Calu3 (cell line): ENCODE measurements around the gene CAPNS1. TPM values are rescaled to one million over a fixed set of nuclear protein-coding genes. Genes with fewer than 3 reads are reported as not detected.
A peak's percentile ranks its signal among the peaks of the same experiment; 100 is the strongest.
"Not testable (repeated sequence)": the region's sequence is repeated elsewhere in the genome, so short reads cannot be mapped to it uniquely, and the experiment has no call there.

Experiments used
- BruUV-seq: library from RNA; stranded (reverse); fragments of 400-500 nt; replicated peaks from 2 replicates; lab custom pipeline; 2021; lab: Mats Ljungman, UMichigan
- CTCF ChIA-PET: fragments of 300-600 bp; sonication (Branson Sonifier 250); formaldehyde crosslinking; loops from one replicate; lab custom pipeline; 2022; ENCODE audit warnings: antibody characterized with exemption; lab: Charles Lee
- DNase-seq: peaks from one replicate; pipeline ENCODE4 v3.0.0; 2022
- H3K27ac Mint-ChIP-seq: one replicate; pipeline ENCODE4 v1.8.0; 2022; ENCODE audit warnings: mixed read lengths; ENCODE audit not compliant: unreplicated experiment
- H3K27me3 Mint-ChIP-seq: one replicate; pipeline ENCODE4 v1.8.0; 2022; ENCODE audit warnings: mixed read lengths; ENCODE audit not compliant: unreplicated experiment
- H3K36me3 Mint-ChIP-seq: one replicate; pipeline ENCODE4 v1.8.0; 2022; ENCODE audit warnings: mild to moderate bottlenecking, moderate library complexity, mixed read lengths; ENCODE audit not compliant: insufficient read depth, unreplicated experiment
- H3K4me1 Mint-ChIP-seq: one replicate; pipeline ENCODE4 v1.8.0; 2022; ENCODE audit warnings: mild to moderate bottlenecking, low read depth, mixed read lengths; ENCODE audit not compliant: unreplicated experiment
- H3K4me3 Mint-ChIP-seq: one replicate; pipeline ENCODE4 v1.8.0; 2022; ENCODE audit warnings: mild to moderate bottlenecking, low read depth, moderate library complexity, mixed read lengths; ENCODE audit not compliant: unreplicated experiment
- H3K9me3 Mint-ChIP-seq: one replicate; pipeline ENCODE4 v1.8.0; 2022; ENCODE audit warnings: low read depth, mixed read lengths; ENCODE audit not compliant: unreplicated experiment
- CTCF ChIP-seq: fragments of 200-600 bp; IDR thresholded peaks from one replicate; pipeline ENCODE4 v1.8.0; 2022; ENCODE audit warnings: antibody characterized with exemption; ENCODE audit not compliant: unreplicated experiment
- intact Hi-C: fragments of 100-400 bp; cut with micrococcal nuclease; formaldehyde crosslinking; loops from one replicate; pipeline ENCODE4 v1.10.0; 2022; ENCODE audit not compliant: unreplicated experiment
- total RNA-seq: library from RNA; stranded (reverse); gene quantifications from 2 replicates; pipeline ENCODE4 v1.2.3, GENCODE V29; 2022

Gene CAPNS1
- total RNA-seq, 1 experiment from 2014 or later = 894 TPM

DNA sequence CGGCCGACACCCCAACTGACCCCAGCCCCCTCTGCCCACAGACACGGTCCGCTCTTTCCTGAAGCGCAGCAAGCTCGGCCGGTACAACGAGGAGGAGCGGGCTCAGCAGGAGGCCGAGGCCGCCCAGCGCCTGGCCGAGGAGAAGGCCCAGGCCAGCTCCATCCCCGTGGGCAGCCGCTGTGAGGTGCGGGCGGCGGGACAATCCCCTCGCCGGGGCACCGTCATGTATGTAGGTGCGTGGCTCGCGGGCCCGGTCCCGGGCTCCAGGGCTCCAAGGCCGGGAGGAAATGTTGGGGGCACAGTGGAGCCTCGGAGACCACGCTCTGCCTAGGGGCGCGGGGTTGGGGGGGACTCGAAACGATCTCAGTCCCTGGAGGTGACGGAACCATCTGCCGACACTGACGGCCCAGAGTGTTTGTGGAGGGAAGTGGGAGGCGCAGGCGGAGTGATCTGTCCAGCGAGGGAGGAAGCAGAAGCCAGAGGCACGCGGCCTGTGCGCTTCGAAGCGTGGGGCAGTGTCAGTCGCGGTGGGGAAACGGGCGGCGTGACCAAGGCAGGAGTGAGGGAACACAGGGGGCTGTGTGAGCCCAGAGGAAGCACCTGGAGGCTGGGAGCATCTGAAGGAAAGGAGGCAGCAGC, 18.3 kb upstream of the CAPNS1 start:
- H3K4me1 Mint-ChIP-seq = peaks cover 8% of the 10 kb centered on the region
- no peak overlapping the region for H3K27ac Mint-ChIP-seq
- H3K4me3 Mint-ChIP-seq = no peak overlapping the region
- BruUV-seq = no TSS peak
- TF ChIP-seq CTCF = no peak
- DNase-seq = no peak
- no peaks in the 10 kb centered on the region for H3K27me3 Mint-ChIP-seq
- no peaks in the 10 kb centered on the region for H3K9me3 Mint-ChIP-seq
- CTCF ChIA-PET = no interaction called here
- peaks cover 89% of the 10 kb centered on the region for H3K36me3 Mint-ChIP-seq
- intact Hi-C loops = no loop called here

DNA sequence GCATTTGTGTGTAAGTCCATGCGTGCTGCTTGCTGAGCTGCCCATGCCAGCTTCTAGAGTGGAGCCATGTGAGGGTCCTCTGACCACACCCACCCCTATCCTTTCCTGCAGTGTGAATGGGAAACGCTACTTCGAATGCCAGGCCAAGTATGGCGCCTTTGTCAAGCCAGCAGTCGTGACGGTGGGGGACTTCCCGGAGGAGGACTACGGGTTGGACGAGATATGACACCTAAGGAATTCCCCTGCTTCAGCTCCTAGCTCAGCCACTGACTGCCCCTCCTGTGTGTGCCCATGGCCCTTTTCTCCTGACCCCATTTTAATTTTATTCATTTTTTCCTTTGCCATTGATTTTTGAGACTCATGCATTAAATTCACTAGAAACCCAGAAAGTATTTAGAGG, 14.3 kb upstream of the CAPNS1 start:
- TF ChIP-seq CTCF = no peak
- Mint-ChIP-seq H3K36me3 (peaks cover 75% of the 10 kb centered on the region), H3K27ac (no peak overlapping the region), H3K9me3 (no peaks in the 10 kb centered on the region), H3K27me3 (no peaks in the 10 kb centered on the region), H3K4me1 (peaks cover 8% of the 10 kb centered on the region), H3K4me3 (no peak overlapping the region)
- CTCF ChIA-PET = interaction anchor here (0.5 kb wide), 1 partner anchor 51 kb away, joined by 3 read pairs; no protein-coding TSS in a partner anchor
- DNase-seq = no peak
- BruUV-seq = no TSS peak
- intact Hi-C loops = no loop called here

DNA sequence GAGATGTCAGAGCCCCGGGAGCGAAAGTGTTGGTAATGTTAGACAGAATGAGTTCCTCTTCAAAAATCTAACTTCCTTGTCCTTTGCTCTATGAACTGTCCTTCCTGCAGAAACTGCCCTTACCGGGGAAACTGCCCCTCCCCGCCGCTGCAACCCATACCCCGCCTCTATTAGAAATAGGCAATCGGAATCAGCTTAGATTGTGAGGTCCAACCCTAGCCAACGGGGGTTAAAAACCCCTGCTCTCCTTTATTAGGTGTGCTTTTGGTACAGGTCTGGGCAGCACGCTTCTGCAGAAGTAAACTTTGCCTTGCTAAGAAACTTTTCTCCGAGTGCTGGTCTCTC, 11.5 kb upstream of the CAPNS1 start:
- Mint-ChIP-seq H3K36me3 (peaks cover 63% of the 10 kb centered on the region), H3K27me3 (no peaks in the 10 kb centered on the region), H3K4me1 (peaks cover 30% of the 10 kb centered on the region), H3K9me3 (no peaks in the 10 kb centered on the region), H3K4me3 (peak overlapping the region; percentile 79), H3K27ac (peak overlapping the region; percentile 81)
- DNase-seq = peak; percentile 38
- CTCF ChIA-PET = interaction anchor here (0.6 to 1.9 kb wide), 10 partner anchors 8 to 400 kb away, joined by 3 to 19 read pairs (median 8); partner anchors contain the start of genes CAPNS1, POLR2I, TBCB and ZNF146
- BruUV-seq = TSS peak; percentile 93
- intact Hi-C loops = no loop called here
- TF ChIP-seq CTCF = no peak

- intact Hi-C loops, H3K27me3 Mint-ChIP-seq, DNase-seq, H3K4me3 Mint-ChIP-seq, H3K9me3 Mint-ChIP-seq, CTCF ChIA-PET, BruUV-seq: not testable (repeated sequence)
- peaks cover 55% of the 10 kb centered on the region for H3K36me3 Mint-ChIP-seq
- peak overlapping the region; percentile 93 for H3K27ac Mint-ChIP-seq
- peaks cover 50% of the 10 kb centered on the region for H3K4me1 Mint-ChIP-seq
Measured at GRCh38 chr19:36131221-36131620, 8.6 kb upstream of the CAPNS1 start.

DNA sequence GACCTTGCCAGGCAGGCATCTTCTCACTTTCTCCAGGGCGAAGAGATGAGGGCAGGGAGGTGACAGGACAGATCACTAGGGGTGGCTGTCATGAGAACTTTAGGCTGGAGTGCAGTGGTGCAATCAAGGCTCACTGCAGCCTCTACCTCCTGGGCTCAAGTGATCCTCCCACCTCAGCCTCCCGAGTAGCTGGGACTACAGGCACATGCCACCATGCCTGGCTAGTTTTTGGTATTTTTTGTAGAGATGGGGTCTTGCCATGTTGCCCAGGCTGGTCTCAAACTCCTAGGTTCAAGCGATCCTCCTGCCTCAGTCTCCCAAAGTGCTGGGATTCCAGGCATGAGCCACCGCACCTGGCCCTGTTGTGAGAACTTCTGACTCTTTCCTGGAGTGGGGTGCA, 5.0 kb upstream of the CAPNS1 start:
- Mint-ChIP-seq H3K36me3 (peaks cover 57% of the 10 kb centered on the region), H3K4me1 (peaks cover 52% of the 10 kb centered on the region), H3K27ac (peak overlapping the region; percentile 88)
- H3K27me3 Mint-ChIP-seq, intact Hi-C loops, H3K4me3 Mint-ChIP-seq, DNase-seq, BruUV-seq, H3K9me3 Mint-ChIP-seq: not testable (repeated sequence)
- CTCF ChIA-PET = interaction anchor here (0.7 kb wide), 1 partner anchor 30 kb away, joined by 5 read pairs; no protein-coding TSS in a partner anchor
